HepG2 (cell line): ENCODE results near the gene MIR17HG. TPM values are rescaled to one million over a fixed set of nuclear protein-coding genes. Genes with fewer than 3 reads are reported as not detected.

Source experiments
- AHR ChIP-seq: IDR thresholded peaks from 2 replicates; pipeline ENCODE4 v1.6.1; 2018; ENCODE audit warnings: missing genetic modification reagents, missing compliant biosample characterization
- AKAP8 ChIP-seq: sonication (generic); formaldehyde crosslinking; IDR thresholded peaks from 2 replicates; pipeline ENCODE4 v1.5.1; 2020; ENCODE audit warnings: mild to moderate bottlenecking, missing genetic modification reagents
- BCL6 ChIP-seq: IDR thresholded peaks from 2 replicates; pipeline ENCODE4 v1.6.1; 2016; ENCODE audit warnings: missing genetic modification reagents, missing compliant biosample characterization
- BRF2 ChIP-seq: sonication (generic); formaldehyde crosslinking; IDR thresholded peaks from 2 replicates; pipeline ENCODE4 v1.8.1; 2022; ENCODE audit warnings: mild to moderate bottlenecking, missing genetic modification reagents
- DRAP1 ChIP-seq: IDR thresholded peaks from 2 replicates; pipeline ENCODE4 v1.6.1; 2016; ENCODE audit warnings: missing genetic modification reagents, missing compliant biosample characterization
- E2F5 ChIP-seq: sonication (generic); formaldehyde crosslinking; conservative IDR thresholded peaks from 2 replicates; pipeline ENCODE4 v1.4.0; 2020; ENCODE audit warnings: missing genetic modification reagents
- HOMEZ ChIP-seq: IDR thresholded peaks from 2 replicates; pipeline ENCODE4 v1.6.1; 2016; ENCODE audit warnings: low read depth
- JDP2 ChIP-seq: sonication (generic); formaldehyde crosslinking; IDR thresholded peaks from 2 replicates; pipeline ENCODE4 v1.8.1; 2022; ENCODE audit warnings: missing genetic modification reagents, borderline replicate concordance
- KLF9 ChIP-seq: IDR thresholded peaks from 2 replicates; pipeline ENCODE4 v1.6.1; 2016; ENCODE audit warnings: low read depth
- MBD4 ChIP-seq: IDR thresholded peaks from 2 replicates; pipeline ENCODE4 v1.6.1; 2012; ENCODE audit warnings: low read length, inconsistent platforms, borderline replicate concordance
- PCBP2 ChIP-seq: fragments of 200-400 bp; formaldehyde crosslinking; optimal IDR thresholded peaks from 2 replicates; pipeline ENCODE3; 2018; ENCODE audit warnings: low read length, low read depth; ENCODE audit not compliant: poor library complexity, severe bottlenecking
- REL ChIP-seq: sonication (generic); formaldehyde crosslinking; conservative IDR thresholded peaks from 2 replicates; pipeline ENCODE4 v1.8.0; 2022; ENCODE audit warnings: mild to moderate bottlenecking, missing genetic modification reagents, moderate library complexity
- STAG1 ChIP-seq: sonication (generic); formaldehyde crosslinking; IDR thresholded peaks from 2 replicates; pipeline ENCODE4 v1.4.0; 2020; ENCODE audit warnings: missing genetic modification reagents
- ZNF329 ChIP-seq: sonication (generic); formaldehyde crosslinking; IDR thresholded peaks from 2 replicates; pipeline ENCODE4 v1.9.0; 2021; ENCODE audit warnings: low read depth, mild to moderate bottlenecking, missing genetic modification reagents
- ZNF557 ChIP-seq: sonication (generic); formaldehyde crosslinking; IDR thresholded peaks from 2 replicates; pipeline ENCODE4 v1.4.0; 2020; ENCODE audit warnings: missing genetic modification reagents
- ZNF619 ChIP-seq: sonication (generic); formaldehyde crosslinking; IDR thresholded peaks from 2 replicates; pipeline ENCODE4 v1.4.0; 2020; ENCODE audit warnings: mild to moderate bottlenecking, missing genetic modification reagents
- ZNF761 ChIP-seq: sonication (generic); formaldehyde crosslinking; conservative IDR thresholded peaks from 2 replicates; pipeline ENCODE4 v1.4.0; 2020; ENCODE audit warnings: mild to moderate bottlenecking, missing genetic modification reagents
- ZNF766 ChIP-seq: sonication (generic); formaldehyde crosslinking; IDR thresholded peaks from 2 replicates; pipeline ENCODE4 v1.5.0; 2020; ENCODE audit warnings: missing genetic modification reagents, borderline replicate concordance
- ZNF776 ChIP-seq: sonication (generic); formaldehyde crosslinking; IDR thresholded peaks from 2 replicates; pipeline ENCODE4 v1.4.0; 2020; ENCODE audit warnings: mild to moderate bottlenecking, missing genetic modification reagents
- ZNF792 ChIP-seq: IDR thresholded peaks from 2 replicates; pipeline ENCODE4 v1.6.1; 2016
- polyA plus RNA-seq, 8 experiments: library from polyadenylated mRNA; depleted of rRNA in 3 of 8; stranded (reverse) in 7 of 8; unstranded in 1 of 8; fragments of >200 nt; fragmentation: Illumina TruSeq in 4 of 8; extraction: Trizol in 4 of 8; gene quantifications; 2 replicates each; pipeline versions ENCODE4 v1.2.1 to v1.2.3, GENCODE V29; 2011 to 2016; ENCODE audit warnings: low read depth in 4 of 8, missing spikeins in 1 of 8, mixed read lengths in 1 of 8; ENCODE audit not compliant: insufficient read depth in 1 of 8
- total RNA-seq, 5 experiments: library from RNA; depleted of rRNA; stranded (reverse); fragments of >200 nt; fragmentation: Illumina TruSeq; extraction: Trizol; gene quantifications; 2 replicates each; pipeline ENCODE4 v1.2.3, GENCODE V29; 2016; ENCODE audit warnings: low read depth in 1 of 5
- TF ChIP-seq, protein P1 (sequence below): sonication (generic); formaldehyde crosslinking; IDR thresholded peaks from 2 replicates; pipeline ENCODE4 v1.4.0; 2020; ENCODE audit warnings: mild to moderate bottlenecking, low read depth, missing genetic modification reagents
- TF ChIP-seq, protein P2 (sequence below): IDR thresholded peaks from 2 replicates; pipeline ENCODE4 v1.4.0; 2020; ENCODE audit warnings: mild to moderate bottlenecking, missing genetic modification reagents

The MIR17HG gene
- total and polyA plus RNA-seq, 2 of the 13 experiments (the other 11 are each of a cell fraction or from before 2014, with no cell fraction given), result 2.5 to 12.3 TPM

DNA sequence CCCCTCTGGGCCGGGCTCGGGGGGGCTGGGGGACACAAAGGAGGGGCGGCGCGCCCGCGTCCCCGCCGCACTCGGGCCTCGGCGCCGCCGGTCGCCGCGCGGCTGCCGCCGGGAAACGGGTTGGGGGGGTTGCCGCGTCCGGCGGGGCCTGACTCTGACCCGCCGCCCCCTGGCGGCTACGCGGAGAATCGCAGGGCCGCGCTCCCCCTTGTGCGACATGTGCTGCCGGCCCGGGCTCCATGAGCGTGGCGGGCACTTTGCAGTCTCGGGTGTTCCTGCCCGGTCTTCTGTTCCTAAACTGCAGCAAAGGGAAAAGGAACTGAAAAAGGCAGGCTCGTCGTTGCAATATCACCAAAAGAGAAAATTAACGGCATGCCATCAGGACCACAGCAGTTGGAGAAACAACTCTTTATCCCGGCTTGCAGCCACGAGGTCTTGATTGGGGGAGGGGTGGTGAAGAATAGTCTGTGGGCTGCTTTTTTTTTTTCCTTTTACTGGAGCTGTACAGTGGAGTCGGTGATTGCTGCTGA is 1.5 kb downstream of the MIR17HG start (continued):
- TF ChIP-seq ZNF329 (CRISPR knock-in tag), result no peak
- TF ChIP-seq HOMEZ (CRISPR knock-in tag), result no peak; the same call in 1 of the 2 replicates
- peak; percentile 98 for TF ChIP-seq AKAP8 (CRISPR knock-in tag)
- TF ChIP-seq DRAP1 (CRISPR knock-in tag), result 0 out of 2 replicates have a peak, but pooled peaks have one; percentile 13
- TF ChIP-seq AHR (CRISPR knock-in tag), result no peak
- TF ChIP-seq JDP2 (CRISPR knock-in tag), result no peak
- TF ChIP-seq ZNF776, result no peak
- TF ChIP-seq BCL6 (CRISPR knock-in tag), result no peak
- TF ChIP-seq ZNF761 (CRISPR knock-in tag), result no peak
- TF ChIP-seq PCBP2, result no peak
- TF ChIP-seq, protein P1, sequence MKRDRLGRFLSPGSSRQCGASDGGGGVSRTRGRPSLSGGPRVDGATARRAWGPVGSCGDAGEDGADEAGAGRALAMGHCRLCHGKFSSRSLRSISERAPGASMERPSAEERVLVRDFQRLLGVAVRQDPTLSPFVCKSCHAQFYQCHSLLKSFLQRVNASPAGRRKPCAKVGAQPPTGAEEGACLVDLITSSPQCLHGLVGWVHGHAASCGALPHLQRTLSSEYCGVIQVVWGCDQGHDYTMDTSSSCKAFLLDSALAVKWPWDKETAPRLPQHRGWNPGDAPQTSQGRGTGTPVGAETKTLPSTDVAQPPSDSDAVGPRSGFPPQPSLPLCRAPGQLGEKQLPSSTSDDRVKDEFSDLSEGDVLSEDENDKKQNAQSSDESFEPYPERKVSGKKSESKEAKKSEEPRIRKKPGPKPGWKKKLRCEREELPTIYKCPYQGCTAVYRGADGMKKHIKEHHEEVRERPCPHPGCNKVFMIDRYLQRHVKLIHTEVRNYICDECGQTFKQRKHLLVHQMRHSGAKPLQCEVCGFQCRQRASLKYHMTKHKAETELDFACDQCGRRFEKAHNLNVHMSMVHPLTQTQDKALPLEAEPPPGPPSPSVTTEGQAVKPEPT (CRISPR knock-in tag), result no peak
- no peak for TF ChIP-seq ZNF619 (CRISPR knock-in tag)
- TF ChIP-seq BRF2 (CRISPR knock-in tag), result no peak; the same call in 1 of the 2 replicates
- no peak for TF ChIP-seq ZNF766
- 0 out of 2 replicates have a peak, but pooled peaks have one; percentile 8 for TF ChIP-seq REL (CRISPR knock-in tag)
- TF ChIP-seq STAG1, result peak; percentile 22
- TF ChIP-seq, protein P2, sequence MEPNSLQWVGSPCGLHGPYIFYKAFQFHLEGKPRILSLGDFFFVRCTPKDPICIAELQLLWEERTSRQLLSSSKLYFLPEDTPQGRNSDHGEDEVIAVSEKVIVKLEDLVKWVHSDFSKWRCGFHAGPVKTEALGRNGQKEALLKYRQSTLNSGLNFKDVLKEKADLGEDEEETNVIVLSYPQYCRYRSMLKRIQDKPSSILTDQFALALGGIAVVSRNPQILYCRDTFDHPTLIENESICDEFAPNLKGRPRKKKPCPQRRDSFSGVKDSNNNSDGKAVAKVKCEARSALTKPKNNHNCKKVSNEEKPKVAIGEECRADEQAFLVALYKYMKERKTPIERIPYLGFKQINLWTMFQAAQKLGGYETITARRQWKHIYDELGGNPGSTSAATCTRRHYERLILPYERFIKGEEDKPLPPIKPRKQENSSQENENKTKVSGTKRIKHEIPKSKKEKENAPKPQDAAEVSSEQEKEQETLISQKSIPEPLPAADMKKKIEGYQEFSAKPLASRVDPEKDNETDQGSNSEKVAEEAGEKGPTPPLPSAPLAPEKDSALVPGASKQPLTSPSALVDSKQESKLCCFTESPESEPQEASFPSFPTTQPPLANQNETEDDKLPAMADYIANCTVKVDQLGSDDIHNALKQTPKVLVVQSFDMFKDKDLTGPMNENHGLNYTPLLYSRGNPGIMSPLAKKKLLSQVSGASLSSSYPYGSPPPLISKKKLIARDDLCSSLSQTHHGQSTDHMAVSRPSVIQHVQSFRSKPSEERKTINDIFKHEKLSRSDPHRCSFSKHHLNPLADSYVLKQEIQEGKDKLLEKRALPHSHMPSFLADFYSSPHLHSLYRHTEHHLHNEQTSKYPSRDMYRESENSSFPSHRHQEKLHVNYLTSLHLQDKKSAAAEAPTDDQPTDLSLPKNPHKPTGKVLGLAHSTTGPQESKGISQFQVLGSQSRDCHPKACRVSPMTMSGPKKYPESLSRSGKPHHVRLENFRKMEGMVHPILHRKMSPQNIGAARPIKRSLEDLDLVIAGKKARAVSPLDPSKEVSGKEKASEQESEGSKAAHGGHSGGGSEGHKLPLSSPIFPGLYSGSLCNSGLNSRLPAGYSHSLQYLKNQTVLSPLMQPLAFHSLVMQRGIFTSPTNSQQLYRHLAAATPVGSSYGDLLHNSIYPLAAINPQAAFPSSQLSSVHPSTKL, result peak; percentile 51; the same call in 1 of the 2 replicates
- no peak for TF ChIP-seq KLF9 (CRISPR knock-in tag)
- no peak for TF ChIP-seq ZNF557 (CRISPR knock-in tag)
- TF ChIP-seq E2F5 (CRISPR knock-in tag), result no peak
- TF ChIP-seq MBD4, result no peak
- TF ChIP-seq ZNF792 (CRISPR knock-in tag), result 0 out of 2 replicates have a peak, but pooled peaks have one; percentile 41
